22Rv1 (cell line): ENCODE data around the gene TRAPPC6A.

Source experiments
- H3K27ac ChIP-seq: fragments of 450-650 bp; 2 replicates; pipeline ENCODE4 v1.5.1; 2017
- ZFX ChIP-seq: fragments of 450-650 bp; IDR thresholded peaks from 2 replicates; pipeline ENCODE4 v1.6.1; 2017; ENCODE audit warnings: antibody characterized with exemption, borderline replicate concordance
- TF ChIP-seq, protein P1 (sequence below): fragments of 450-650 bp; IDR thresholded peaks from 2 replicates; pipeline ENCODE4 v1.5.1; 2017; ENCODE audit warnings: mild to moderate bottlenecking

TRAPPC6A gene

DNA sequence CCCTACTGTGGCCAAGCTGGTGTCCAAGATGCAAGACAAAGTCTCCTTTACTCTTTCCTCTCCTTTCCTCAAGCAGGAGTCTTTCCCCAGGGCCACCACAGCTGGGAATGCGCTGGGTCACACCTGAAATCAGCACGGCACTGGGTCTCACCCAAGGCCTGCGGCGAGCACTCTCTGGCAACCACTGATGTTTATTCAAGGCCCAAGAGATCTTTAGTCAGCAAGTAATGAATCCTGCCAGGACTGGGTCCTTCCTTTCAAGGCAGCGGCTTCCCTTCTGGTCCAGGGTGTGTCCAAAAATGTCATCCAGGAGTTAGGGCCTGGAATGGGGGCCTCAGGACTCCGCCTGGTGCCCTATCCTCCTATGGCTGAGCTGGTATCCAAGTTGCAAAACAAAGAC, 24.6 kb upstream of the TRAPPC6A start:
- H3K27ac ChIP-seq: peak overlapping the region; percentile 23; the same call in 1 of the 2 replicates
- TF ChIP-seq, protein P1, sequence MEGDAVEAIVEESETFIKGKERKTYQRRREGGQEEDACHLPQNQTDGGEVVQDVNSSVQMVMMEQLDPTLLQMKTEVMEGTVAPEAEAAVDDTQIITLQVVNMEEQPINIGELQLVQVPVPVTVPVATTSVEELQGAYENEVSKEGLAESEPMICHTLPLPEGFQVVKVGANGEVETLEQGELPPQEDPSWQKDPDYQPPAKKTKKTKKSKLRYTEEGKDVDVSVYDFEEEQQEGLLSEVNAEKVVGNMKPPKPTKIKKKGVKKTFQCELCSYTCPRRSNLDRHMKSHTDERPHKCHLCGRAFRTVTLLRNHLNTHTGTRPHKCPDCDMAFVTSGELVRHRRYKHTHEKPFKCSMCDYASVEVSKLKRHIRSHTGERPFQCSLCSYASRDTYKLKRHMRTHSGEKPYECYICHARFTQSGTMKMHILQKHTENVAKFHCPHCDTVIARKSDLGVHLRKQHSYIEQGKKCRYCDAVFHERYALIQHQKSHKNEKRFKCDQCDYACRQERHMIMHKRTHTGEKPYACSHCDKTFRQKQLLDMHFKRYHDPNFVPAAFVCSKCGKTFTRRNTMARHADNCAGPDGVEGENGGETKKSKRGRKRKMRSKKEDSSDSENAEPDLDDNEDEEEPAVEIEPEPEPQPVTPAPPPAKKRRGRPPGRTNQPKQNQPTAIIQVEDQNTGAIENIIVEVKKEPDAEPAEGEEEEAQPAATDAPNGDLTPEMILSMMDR: no peak
- no peak for TF ChIP-seq ZFX

DNA sequence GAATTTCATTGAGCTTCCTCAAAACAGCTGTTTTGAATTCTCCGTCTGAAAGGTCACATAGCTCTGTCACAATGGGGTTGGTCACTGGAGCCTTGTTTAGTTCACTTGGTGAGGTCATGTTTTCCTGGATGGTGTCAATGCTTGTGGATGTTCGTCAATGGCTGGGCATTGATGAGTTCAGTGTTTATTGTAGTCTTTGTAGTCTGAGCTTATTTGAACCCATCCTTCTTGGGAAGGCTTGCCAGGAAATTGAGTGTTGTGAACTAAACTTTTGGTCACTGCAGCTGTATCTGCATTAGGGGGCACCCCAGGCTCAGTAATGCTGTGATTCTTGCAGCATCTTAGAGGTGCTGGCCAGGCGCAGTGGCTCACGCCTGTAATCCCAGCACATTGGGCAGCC, 22.5 kb upstream of the TRAPPC6A start:
- H3K27ac ChIP-seq: no peak overlapping the region
- TF ChIP-seq ZFX: no peak
- TF ChIP-seq, protein P1: no peak

DNA sequence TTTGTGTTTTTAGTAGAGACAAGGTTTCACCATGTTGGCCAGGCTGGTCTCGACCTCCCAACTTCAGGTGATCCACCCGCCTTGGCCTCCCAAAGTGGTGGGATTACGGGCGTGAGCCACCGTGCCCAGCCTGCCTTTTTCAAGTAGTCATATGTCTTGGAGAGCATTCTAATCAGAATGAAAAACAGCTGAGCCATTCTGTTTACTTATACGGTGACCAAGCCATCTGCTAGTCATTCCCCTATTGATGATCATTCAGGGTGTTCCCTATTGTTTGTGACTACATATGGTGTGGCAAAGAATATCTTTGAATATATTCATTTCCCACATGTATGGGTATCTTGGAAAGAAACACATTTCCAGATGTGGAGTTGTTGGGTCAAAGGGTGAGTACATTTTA, 17.7 kb upstream of the TRAPPC6A start:
- no peak overlapping the region for H3K27ac ChIP-seq
- TF ChIP-seq ZFX: no peak
- TF ChIP-seq, protein P1: no peak

DNA sequence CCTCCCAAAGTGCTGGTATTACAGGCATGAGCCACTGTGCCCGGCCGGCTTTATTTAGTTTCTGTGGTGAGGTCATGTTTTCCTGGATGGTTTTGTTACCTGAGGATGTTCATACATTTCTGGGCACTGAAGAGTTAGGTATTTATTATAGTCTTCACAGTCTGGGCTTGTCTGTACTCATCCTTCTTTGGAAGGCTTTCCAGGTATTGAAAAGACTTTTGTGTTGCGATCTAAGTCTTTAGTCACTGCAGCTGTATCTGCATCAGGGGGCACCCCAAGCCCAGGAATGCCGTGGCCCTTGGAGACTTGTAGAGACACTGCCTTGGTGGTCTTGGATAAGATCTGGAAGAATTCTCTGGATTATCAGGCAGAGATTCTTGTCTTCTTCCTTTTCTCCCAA, 13.3 kb upstream of the TRAPPC6A start:
- no peak overlapping the region for H3K27ac ChIP-seq
- TF ChIP-seq, protein P1: no peak
- no peak for TF ChIP-seq ZFX

DNA sequence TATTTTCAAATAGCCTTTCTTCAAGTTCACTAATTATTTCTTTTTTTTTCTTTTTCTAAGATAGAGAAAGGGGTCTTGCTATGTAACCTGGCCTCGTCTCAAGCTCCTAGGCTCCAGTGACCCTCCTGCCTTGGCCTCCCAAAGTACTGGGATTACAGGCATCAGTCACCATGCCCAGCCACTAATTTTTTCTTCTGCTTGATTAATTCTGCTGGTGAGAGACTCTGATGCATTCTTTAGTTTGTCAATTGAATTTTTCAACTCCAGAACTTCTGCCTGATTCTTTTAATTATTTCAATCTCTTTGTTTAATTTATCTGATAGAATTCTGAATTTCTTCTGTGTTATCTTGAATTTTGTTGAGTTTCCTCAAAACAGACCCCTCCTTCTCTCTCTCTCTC, 11.9 kb upstream of the TRAPPC6A start:
- TF ChIP-seq, protein P1: no peak
- no peak for TF ChIP-seq ZFX
- H3K27ac ChIP-seq: no peak overlapping the region

DNA sequence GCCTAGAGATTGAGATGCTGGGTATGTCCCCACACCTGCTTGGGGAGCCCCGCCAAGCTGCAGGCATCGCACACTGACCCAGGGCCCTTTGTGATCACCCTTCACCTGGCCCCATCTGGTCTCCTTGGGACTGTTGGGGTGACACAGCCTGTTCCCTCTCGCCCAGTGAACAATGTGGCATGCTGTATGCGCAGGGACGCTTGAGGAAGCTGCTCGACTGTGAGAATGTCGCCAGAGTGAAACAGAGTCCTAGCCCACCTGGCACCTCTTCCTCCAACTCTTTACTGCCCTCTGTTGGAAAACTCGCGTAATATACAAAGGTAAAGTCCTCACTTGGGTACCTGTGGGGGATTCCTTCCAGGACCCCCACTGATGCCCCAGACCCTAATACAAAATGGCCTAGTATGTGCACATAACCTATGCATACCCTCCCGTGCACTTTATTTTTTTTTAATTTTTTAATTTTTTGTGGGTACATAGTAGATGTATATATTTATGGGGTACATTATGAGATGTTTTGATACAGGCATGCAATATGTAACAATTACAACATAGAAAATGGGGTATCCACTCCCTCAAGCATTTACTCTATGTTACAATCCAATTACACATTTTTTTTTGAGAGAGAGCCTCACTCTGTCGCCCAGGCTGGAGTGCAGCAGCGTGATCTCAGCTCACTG, 9.5 kb upstream of the TRAPPC6A start:
- TF ChIP-seq, protein P1: peak; percentile 85
- no peak for TF ChIP-seq ZFX
- H3K27ac ChIP-seq: no peak overlapping the region

DNA sequence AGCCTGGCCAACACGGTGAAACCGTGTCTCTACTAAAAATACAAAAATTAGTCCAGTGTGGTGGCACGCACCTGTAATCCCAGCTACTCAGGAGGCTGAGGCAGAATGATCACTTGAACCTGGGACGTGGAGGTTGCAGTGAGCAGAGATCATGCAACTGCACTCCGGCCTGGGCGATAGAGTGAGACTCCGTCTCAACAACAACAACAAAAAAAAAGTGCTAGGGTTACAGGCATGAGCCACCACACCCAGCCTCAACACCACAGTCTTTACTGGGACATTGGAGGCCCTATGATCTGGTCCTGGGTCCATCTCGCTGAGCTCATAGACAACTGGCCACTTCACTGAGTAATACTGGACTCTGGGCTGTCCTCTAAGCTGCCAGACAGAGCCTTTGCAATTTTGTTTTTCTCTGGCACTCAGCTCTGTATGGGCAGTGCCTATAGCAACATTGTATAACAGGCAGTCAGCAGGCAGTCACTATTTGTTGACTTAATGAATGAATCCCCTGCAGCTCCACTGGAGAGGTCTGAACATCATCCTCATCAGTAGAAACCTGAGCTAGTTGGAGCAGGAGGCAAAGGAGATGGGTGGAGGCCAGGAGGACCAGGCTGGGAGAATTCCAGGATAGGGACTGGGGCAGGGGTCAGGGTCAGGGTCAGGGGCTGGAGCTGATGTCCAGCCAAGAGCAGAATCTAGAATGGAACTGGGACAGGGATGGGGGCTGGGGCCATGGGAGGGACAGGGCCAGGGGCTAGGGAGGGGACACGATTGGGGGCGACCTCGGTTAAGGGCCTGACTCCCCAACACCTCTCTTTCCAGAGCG, 8.7 kb upstream of the TRAPPC6A start:
- TF ChIP-seq ZFX: no peak
- TF ChIP-seq, protein P1: no peak
- H3K27ac ChIP-seq: no peak overlapping the region
